NT2/D1 (cell line): ENCODE measurements around the gene RUNX3.

Experiments
- SUZ12 ChIP-seq: IDR thresholded peaks from 2 replicates; pipeline ENCODE4 v1.6.1; 2011; ENCODE audit not compliant: insufficient read length, insufficient read depth; ENCODE audit errors: extremely low read depth
- YY1 ChIP-seq: IDR thresholded peaks from 2 replicates; pipeline ENCODE4 v1.6.1; 2011; ENCODE audit not compliant: insufficient read length, insufficient read depth
- ZNF274 ChIP-seq: IDR thresholded peaks from 2 replicates; pipeline ENCODE4 v1.6.1; 2011; ENCODE audit warnings: mild to moderate bottlenecking, low read depth, low read length

DNA sequence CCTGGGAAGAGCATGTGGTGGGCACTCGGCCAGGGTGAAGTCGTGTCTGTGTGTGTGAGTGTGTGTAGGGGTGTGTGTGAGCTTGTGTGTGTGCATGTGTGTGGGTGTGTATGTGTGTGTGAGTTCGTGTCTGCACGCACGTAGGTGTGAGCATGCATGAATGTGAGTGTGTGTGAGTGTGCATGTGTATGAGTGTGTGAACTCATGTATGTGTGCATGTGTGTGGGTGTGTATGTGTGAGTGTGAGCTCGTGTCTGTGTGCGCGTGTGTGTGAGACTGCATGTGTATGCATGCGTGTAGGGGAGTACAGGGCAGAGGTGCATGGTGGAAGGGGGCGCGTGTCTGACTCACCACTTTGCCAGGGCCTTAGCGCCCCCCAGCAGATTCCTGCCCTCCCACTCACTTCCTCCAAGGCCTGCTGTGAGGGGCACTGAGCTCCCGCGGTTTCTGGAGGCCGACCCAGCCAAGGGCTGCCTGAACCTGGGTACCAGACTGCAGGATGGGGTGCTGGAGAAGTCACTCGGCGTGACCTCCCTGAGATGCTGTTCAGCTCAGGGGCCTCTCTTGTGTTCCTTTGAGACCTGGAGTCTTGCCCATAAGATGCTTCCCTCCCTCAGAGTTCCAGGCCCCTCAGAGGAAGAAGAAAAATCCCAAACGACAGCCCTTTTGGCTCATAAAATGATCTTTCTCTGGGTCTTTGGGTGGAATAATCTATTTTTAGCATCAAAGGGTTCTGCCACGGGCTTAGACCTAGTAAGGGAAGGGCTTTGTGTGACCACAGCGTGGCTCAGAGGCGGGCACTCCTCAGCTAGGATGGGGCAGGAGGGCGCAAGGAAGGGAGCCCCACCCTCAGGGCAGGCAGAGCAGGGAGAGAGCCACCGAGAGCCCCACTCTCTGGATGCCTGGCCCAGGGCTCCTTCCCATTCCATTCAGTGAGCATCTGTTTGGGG lies 41.1 kb upstream of the RUNX3 start:
- TF ChIP-seq SUZ12: no peak
- TF ChIP-seq ZNF274: no peak
- no peak for TF ChIP-seq YY1
